ENCODE results near the gene RASSF7. TPM values are rescaled to one million over a fixed set of nuclear protein-coding genes. Genes with fewer than 3 reads are reported as not detected.
A peak's percentile ranks its signal among the peaks of the same experiment; 100 is the strongest.
"Not testable (repeated sequence)": the region's sequence is repeated elsewhere in the genome, so short reads cannot be mapped to it uniquely, and the experiment has no call there.

Gene RASSF7, protein sequence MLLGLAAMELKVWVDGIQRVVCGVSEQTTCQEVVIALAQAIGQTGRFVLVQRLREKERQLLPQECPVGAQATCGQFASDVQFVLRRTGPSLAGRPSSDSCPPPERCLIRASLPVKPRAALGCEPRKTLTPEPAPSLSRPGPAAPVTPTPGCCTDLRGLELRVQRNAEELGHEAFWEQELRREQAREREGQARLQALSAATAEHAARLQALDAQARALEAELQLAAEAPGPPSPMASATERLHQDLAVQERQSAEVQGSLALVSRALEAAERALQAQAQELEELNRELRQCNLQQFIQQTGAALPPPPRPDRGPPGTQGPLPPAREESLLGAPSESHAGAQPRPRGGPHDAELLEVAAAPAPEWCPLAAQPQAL
- total RNA-seq, result 10 to 100 TPM; 18.8 to 21.9 TPM

DNA sequence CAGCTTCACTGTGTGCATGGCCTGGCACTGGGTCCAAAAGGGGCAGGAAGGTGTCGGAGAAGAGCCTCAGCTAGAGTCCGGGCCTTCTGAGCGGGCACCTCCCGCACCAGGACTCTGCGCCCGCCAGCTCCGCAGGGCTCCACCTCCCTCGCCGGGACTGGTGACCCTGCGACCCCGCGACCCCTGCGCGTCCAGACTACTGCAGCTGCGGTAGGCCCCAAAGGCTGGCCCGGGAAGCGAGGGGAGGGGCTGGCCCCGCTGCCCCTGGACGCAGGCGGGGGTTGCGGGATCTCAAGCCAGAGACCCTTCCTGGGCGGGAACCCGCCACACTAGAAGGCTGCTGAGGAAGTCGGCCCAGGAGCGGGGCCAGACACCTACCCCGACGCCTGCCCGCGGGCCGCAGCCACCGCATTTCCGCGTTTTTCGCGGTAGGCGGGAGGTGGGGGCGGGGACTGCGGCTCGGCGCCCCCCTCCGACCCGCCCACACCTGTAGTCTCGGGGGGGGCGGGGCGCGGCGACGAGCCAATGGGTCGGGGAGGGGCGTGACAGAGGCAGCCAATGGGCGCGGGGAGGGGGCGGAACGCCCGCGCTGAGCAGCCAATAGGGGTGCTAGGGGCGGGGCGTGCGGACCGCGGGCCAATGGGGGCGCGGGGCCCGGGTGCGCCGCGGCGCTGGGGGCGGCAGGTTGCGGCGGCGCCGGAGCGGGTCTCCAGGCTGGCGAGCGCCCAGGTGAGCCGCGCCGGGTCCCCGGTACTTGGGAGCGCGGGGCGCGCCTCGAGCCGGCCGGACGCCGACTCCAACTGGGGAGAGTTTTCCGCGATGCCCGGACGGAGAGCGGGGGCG, at the start of gene RASSF7, which contains the start of gene LMNTD2:
TSS of gene RASSF7 (plus strand) at position 666 of the 843 bp plus-strand sequence. CDS start 799 bp downstream, outside the sequence.
TSS of gene LMNTD2 (minus strand) at position 434 of the 843 bp plus-strand sequence. CDS start at position 412, 22 bp downstream.
- peak within 1 kb of the TSS; percentile 67 for H3K27ac Mint-ChIP-seq
- intact Hi-C loops (cut with micrococcal nuclease), result loop anchor here (1.0 to 2.0 kb wide), 3 partner anchors 8 to 24 kb away; partner anchors contain the start of genes LRRC56 and PHRF1
- peak within 1 kb of the TSS; percentile 90 for H3K4me3 Mint-ChIP-seq
- H3K27me3 Mint-ChIP-seq, result peaks cover 5% of the 10 kb centered on the region
- CTCF ChIA-PET, result interaction anchor here (0.6 to 1.7 kb wide), 4 partner anchors 15 to 163 kb away, joined by 3 to 7 read pairs (median 4); no protein-coding TSS in a partner anchor
- peaks cover 2% of the 10 kb centered on the region for H3K36me3 Mint-ChIP-seq
- DNase-seq, result peak; percentile 96
- peaks cover 14% of the 10 kb centered on the region for H3K4me1 Mint-ChIP-seq (ENCODE audit: low read depth)
- H3K9me3 Mint-ChIP-seq, result no peaks in the 10 kb centered on the region
- POLR2A ChIA-PET, result interaction anchor here (0.5 to 1.1 kb wide), 2 partner anchors 25 to 97 kb away, joined by 3 to 4 read pairs; partner anchors contain the start of gene HRAS

DNA sequence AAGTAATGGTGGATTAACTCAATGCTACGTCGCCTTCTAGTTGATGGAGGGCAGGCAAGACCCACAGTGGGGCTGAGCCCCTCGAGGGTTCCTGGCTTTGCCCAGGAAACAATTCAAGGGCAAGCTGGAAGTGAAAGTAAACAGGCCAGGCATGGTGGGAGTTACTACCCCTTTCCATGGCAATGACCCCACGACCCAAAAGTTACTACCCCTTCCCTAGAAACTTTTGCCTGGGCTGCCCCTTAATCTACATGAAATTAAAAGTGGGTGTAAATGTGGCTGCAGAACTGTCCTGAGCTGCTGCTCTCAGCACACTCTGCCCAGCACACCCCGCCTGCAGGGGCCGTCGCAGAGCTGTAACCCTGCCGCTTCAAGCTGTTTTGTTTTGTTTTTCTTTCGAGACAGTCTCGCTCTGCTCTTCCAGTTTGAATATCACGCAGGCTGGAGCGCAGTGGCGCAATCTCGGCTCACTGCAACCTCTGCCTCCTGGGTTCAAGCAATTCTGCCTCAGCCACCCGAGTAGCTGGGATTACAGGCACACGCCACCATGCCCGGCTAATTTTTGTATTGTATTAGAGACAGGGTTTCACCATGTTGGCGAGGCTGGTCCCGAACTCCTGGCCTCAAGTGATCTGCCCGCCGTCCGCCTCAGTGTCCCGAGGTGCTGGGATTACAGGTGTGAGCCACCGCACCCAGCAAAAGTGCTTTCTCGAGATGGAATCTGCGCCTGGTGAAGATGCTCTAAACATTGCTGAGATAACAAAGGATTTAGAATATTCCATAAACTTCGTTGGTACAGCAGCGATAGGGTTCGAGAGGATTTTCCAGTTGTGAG, 47.8 kb upstream of the RASSF7 start:
- Mint-ChIP-seq H3K4me3 (no peak overlapping the region), H3K36me3 (peaks cover 14% of the 10 kb centered on the region), H3K9me3 (peaks cover 14% of the 10 kb centered on the region), H3K27me3 (no peaks in the 10 kb centered on the region), H3K27ac (no peak overlapping the region), H3K4me1 (ENCODE audit: low read depth) (peaks cover 3% of the 10 kb centered on the region)
- intact Hi-C loops (cut with micrococcal nuclease), result no loop called here
- ChIA-PET POLR2A (no interaction called here), CTCF (interaction anchor here (1.4 kb wide), 1 partner anchor 64 kb away, joined by 3 read pairs; no protein-coding TSS in a partner anchor)
- no peak for DNase-seq

DNA sequence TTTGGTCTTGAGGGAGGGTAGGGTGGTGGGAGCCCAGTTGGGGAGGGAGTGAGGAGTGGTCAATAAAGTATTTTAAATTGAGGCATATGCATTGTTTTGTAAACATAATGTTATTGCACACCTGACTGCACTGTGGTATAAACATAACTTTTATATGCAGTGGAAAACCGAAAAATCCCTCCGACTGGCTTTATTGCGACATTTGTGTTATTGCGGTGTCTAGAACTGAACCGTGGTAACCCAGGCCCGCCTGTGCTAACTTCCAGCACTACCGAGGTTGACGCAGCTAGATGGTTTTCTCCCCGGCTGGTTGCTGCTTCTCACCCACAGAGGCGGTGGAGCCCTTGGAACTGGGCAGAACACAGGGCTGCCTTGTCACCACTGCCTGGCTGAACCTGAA, 46.2 kb upstream of the RASSF7 start:
- intact Hi-C loops (cut with micrococcal nuclease), result no loop called here
- Mint-ChIP-seq H3K27me3 (no peaks in the 10 kb centered on the region), H3K4me1 (ENCODE audit: low read depth) (peaks cover 2% of the 10 kb centered on the region), H3K36me3 (peaks cover 16% of the 10 kb centered on the region), H3K27ac (no peak overlapping the region), H3K9me3 (peaks cover 14% of the 10 kb centered on the region), H3K4me3 (no peak overlapping the region)
- ChIA-PET POLR2A (no interaction called here), CTCF (no interaction called here)
- DNase-seq, result no peak

DNA sequence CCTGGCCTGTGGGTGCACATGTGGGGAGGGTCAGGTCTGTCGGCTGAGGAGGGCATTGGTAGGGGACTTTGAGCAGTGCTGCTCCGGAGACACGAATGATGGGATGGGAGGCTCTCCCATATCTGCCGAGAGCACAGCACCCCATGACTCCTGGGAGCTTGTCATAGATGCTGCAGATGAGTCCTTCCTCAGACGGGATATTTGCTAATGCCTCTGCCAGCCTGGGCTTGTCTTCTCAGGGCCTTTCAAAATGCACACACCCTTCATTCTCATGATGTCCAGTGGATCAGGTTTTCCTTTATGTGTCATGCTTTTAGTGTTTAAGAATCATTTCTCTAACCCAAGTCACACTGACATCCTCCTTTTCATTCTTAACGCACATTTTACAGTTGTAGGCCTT, 45.6 kb upstream of the RASSF7 start:
- Mint-ChIP-seq H3K4me3 (no peak overlapping the region), H3K36me3 (peaks cover 11% of the 10 kb centered on the region), H3K9me3 (peaks cover 14% of the 10 kb centered on the region), H3K4me1 (ENCODE audit: low read depth) (peaks cover 2% of the 10 kb centered on the region), H3K27me3 (no peaks in the 10 kb centered on the region), H3K27ac (no peak overlapping the region)
- POLR2A ChIA-PET, result no interaction called here
- intact Hi-C loops (cut with micrococcal nuclease), result no loop called here
- CTCF ChIA-PET, result no interaction called here
- no peak for DNase-seq

DNA sequence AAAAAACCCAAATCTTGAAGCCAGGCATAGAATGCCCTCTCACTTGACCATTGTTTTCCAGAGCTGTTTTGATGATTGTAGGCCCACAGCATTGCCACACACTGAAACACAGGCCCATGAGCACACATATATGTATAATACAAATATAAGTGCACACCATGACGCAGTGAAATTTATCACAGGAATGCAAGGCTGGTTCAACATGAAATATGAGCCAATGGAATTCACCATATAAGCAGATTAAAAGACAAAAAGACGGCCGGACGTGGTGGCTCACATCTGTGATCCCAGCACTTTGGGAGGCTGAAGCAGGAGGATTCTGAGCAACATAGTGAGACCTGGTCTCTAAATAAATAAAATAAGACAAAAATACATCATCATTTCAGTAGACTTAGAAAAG, 44.4 kb upstream of the RASSF7 start:
- intact Hi-C loops (cut with micrococcal nuclease), result no loop called here
- peaks cover 10% of the 10 kb centered on the region for H3K36me3 Mint-ChIP-seq
- peaks cover 14% of the 10 kb centered on the region for H3K9me3 Mint-ChIP-seq
- ChIA-PET POLR2A (no interaction called here), CTCF (interaction anchor here (0.9 to 1.1 kb wide), 2 partner anchors 68 to 110 kb away, joined by 3 read pairs; no protein-coding TSS in a partner anchor)
- H3K4me1 Mint-ChIP-seq (ENCODE audit: low read depth), result peaks cover 8% of the 10 kb centered on the region
- no peak overlapping the region for H3K4me3 Mint-ChIP-seq
- no peaks in the 10 kb centered on the region for H3K27me3 Mint-ChIP-seq
- H3K27ac Mint-ChIP-seq, result no peak overlapping the region
- DNase-seq, result no peak

DNA sequence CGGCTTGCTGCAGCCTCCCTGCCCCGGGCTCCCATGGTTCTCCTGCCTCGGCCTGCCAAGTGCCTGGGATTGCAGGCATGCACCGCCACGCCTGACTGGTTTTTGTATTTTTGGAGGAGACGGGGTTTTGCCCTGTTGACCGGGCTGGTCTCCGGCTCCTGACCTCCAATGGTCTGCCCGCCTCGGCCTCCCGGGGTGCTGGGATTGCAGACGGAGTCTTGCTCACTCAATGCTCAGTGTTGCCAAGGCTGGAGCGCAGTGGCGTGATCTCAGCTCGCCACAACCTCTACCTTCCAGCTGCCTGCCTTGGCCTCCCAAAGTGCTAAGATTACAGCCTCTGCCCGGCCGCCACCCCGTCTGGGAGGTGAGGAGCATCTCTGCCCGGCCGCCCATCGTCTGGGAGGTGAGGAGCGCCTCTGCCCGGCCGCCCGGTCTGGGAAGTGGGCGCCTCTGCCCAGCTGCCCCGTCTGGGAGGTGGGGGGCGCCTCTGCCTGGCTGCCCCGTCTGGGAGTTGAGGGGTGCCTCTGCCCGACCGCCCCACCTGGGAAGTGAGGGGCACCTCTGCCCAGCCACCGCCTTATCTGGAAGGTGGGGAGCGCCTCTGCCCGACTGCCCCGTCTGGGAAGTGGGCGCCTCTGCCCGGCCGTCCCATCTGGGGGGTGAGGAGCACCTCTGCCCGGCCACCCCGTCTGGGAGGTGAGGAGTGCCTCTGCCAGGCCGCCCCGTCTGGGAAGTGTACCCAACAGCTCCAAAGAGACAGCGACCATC, 43.7 kb upstream of the RASSF7 start:
- H3K27ac Mint-ChIP-seq; intact Hi-C loops (cut with micrococcal nuclease); H3K4me3 Mint-ChIP-seq; H3K27me3 Mint-ChIP-seq; H3K36me3 Mint-ChIP-seq; POLR2A ChIA-PET; H3K4me1 Mint-ChIP-seq (ENCODE audit: low read depth): not testable (repeated sequence)
- peak; percentile 7 for DNase-seq
- CTCF ChIA-PET, result interaction anchor here (0.9 kb wide), 1 partner anchor 68 kb away, joined by 3 read pairs; no protein-coding TSS in a partner anchor
- H3K9me3 Mint-ChIP-seq, result peaks cover 14% of the 10 kb centered on the region

DNA sequence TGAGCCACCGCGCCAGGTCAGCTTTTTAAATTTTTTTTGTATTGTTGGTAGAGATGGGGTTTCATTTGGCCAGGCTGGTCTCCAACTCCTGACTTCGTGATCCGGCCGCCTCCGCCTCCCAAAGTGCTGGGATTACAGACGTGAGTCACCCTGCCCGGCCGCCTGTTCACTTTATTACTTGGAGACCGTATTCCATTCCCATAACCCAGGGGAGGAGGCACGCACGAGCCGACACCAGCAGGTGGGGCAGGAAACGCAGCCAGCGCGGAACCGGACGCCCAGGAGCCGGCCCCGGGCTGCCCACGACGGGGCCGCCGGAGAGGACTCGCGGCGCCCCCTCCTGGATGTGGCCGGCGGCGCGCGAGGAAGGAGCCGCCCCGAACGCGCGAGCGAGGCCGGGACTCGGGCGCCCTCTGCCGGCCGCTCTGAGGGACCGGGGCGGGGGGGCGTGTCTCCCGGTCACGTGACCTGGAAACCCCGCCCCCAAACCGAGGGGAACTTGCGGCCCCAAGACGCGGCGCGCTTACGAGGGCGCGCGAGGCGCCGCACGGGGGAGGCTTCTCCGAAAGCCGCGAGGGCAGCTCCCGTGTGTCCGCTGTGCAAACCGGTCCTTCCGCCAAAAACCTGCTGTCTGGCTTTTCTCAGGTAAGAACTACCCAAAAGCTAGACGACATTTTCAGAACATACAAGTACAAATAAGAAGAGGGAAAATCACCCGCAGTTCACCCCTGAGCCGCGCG, 42.1 kb upstream of the RASSF7 start:
- Mint-ChIP-seq H3K36me3 (peaks cover 5% of the 10 kb centered on the region), H3K4me1 (ENCODE audit: low read depth) (peaks cover 8% of the 10 kb centered on the region), H3K9me3 (peaks cover 14% of the 10 kb centered on the region), H3K4me3 (peak overlapping the region; percentile 78), H3K27ac (peak overlapping the region; percentile 44), H3K27me3 (no peaks in the 10 kb centered on the region)
- intact Hi-C loops (cut with micrococcal nuclease), result loop anchor here (1.0 kb wide), 1 partner anchor 11 kb away; the partner anchor contains the start of gene RNH1
- ChIA-PET CTCF (interaction anchor here (0.6 to 2.0 kb wide), 37 partner anchors 10 to 303 kb away, joined by 3 to 40 read pairs (median 4); partner anchors contain the start of genes ANO9, HRAS, LRRC56 and RNH1), POLR2A (interaction anchor here (0.9 to 1.8 kb wide), 5 partner anchors 12 to 103 kb away, joined by 3 to 7 read pairs (median 5); partner anchors contain the start of gene HRAS)
- peak; percentile 93 for DNase-seq

DNA sequence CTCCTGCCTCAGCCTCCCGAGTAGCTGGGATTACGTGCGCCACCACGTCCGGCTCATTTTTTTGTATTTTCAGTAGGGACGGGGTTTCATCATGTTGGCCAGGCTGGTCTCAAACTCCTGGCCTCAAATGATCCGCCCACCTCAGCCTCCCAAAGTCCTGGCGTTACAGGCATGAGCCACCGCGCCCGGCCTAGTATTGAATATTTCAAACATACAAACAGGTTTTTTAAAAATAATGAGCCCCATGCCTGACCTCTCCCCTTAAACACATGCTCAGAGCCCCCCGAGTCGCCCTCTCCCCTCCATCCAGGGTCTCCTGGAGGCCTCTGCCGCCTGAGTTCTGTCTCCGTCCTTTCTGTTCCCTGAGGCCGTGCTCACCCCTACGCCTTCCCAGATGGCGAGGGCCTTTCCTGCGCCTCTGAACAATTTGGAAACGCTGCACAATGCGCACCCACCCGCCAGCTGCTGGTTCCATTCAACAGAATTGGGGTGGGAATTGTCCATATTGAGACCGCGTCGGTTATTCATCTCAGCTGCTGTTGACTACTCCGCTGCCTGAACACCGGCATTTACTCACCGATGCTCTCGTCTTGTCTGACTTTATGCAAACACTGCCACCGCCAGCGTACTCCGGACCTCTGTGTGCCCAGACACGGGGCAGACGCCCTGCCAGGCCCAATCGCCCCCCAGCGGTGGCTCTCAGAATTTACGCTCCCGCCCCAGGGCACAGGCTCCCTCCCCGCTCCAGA, 40.2 kb upstream of the RASSF7 start:
- Mint-ChIP-seq H3K27me3 (no peaks in the 10 kb centered on the region), H3K9me3 (peaks cover 14% of the 10 kb centered on the region), H3K27ac (no peak overlapping the region), H3K4me1 (ENCODE audit: low read depth) (peaks cover 8% of the 10 kb centered on the region), H3K4me3 (no peak overlapping the region), H3K36me3 (peaks cover 5% of the 10 kb centered on the region)
- CTCF ChIA-PET, result no interaction called here
- peak; percentile 40 for DNase-seq
- POLR2A ChIA-PET, result no interaction called here
- intact Hi-C loops (cut with micrococcal nuclease), result no loop called here

DNA sequence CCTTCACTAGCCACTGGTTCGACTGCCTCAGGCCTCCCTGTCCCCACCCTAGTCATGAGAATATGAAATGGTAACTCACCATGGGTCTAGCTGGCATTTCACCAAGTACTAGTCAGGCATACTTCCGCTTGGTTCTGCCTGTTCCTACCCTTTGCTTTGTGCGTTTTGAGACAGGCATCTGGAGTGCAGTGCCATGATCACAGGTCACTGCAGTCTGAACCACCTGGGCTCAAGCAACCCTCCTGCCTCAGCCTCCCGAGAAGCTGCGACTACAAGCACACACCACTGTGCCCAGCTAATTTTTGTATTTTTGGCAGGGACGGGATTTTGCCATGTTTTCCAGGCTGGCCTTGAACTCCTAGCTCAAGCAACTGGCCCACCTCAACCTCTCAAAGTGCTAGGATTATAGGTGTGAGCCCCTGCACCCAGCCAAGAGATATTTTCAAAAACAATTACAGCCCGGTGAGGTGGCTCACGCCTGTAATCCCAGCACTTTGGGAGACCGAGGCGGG, 39.5 kb upstream of the RASSF7 start:
- H3K4me3 Mint-ChIP-seq, result no peak overlapping the region
- intact Hi-C loops (cut with micrococcal nuclease), result no loop called here
- H3K9me3 Mint-ChIP-seq, result peaks cover 13% of the 10 kb centered on the region
- no peak overlapping the region for H3K27ac Mint-ChIP-seq
- H3K36me3 Mint-ChIP-seq, result peaks cover 5% of the 10 kb centered on the region
- DNase-seq, result no peak
- H3K4me1 Mint-ChIP-seq (ENCODE audit: low read depth), result peaks cover 8% of the 10 kb centered on the region
- ChIA-PET CTCF (interaction anchor here (1.5 kb wide), 1 partner anchor 33 kb away, joined by 3 read pairs; no protein-coding TSS in a partner anchor), POLR2A (no interaction called here)
- no peaks in the 10 kb centered on the region for H3K27me3 Mint-ChIP-seq

DNA sequence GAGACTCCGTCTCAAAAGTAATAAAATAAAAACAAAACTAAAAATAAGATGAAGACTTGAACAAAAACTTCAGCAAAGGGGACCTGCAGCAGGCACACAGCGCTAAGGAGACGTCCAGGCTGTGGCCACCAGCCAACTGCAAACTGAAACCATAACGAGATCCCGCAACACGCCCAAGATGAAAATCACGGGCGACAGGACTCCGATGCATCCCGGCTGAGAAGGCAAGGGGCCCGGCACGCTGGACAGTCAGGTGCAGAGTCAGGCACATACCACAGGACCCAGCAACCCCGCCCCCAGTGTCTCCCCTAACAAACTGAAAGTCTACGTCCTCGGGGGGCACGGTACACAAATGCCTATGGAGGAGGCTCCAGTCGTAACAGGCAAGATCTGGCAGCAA, 34.6 kb upstream of the RASSF7 start:
- Mint-ChIP-seq H3K27me3 (no peaks in the 10 kb centered on the region), H3K9me3 (no peaks in the 10 kb centered on the region), H3K4me3 (no peak overlapping the region), H3K27ac (no peak overlapping the region), H3K4me1 (ENCODE audit: low read depth) (no peaks in the 10 kb centered on the region), H3K36me3 (no peaks in the 10 kb centered on the region)
- POLR2A ChIA-PET, result no interaction called here
- no peak for DNase-seq
- intact Hi-C loops (cut with micrococcal nuclease), result no loop called here
- CTCF ChIA-PET, result no interaction called here

Measured in activated CD4-positive, alpha-beta memory T cell treated with anti-CD3 and anti-CD28 coated beads for 36 hours (primary cell).